Adrenal gland (tissue), 5 donors: ENCODE results near the gene BGLAP.

Experiments
- CTCF ChIP-seq, 6 experiments: fragments of 450-650 bp in 4 of 6; fragments of 200-600 bp in 2 of 6; sonication (generic) in 1 of 6; IDR thresholded peaks; 1 replicate in 5 of 6; 2 replicates in 1 of 6; pipeline versions ENCODE4 v1.5.1 to v1.8.0; 2016 to 2021; ENCODE audit warnings: antibody characterized with exemption in 6 of 6, mild to moderate bottlenecking in 2 of 6, moderate library complexity in 1 of 6
- POLR2A ChIP-seq, 2 donors: fragments of 450-650 bp; IDR thresholded peaks; one replicate each; pipeline ENCODE4 v1.6.1; 2017; ENCODE audit warnings: antibody characterized with exemption in 2 of 2, mild to moderate bottlenecking in 2 of 2, moderate library complexity in 1 of 2
- donor health status: DM: no; HTN: no; CAD: no.

GRCh38 chr1:156248323-156248683 lies 6.3 kb downstream of the BGLAP start:
- TF ChIP-seq CTCF (IDR thresholded peaks at IDR 0.05) (no peak), POLR2A (IDR thresholded peaks at IDR 0.05) (no peak)
